Measurements from ENCODE around the gene PCDH19. TPM values are rescaled to one million over a fixed set of nuclear protein-coding genes. Genes with fewer than 3 reads are reported as not detected.

PCDH19 gene
- total and polyA plus RNA-seq, 2 of the 13 experiments (the other 11 are each of a cell fraction or from before 2014, with no cell fraction given): 0.02 to 0.09 TPM

GRCh38 chrX:100417681-100418080 is 7.6 kb upstream of the PCDH19 start (continued):
- TF ChIP-seq CREB3 (CRISPR knock-in tag; IDR thresholded peaks at IDR 0.05): no peak

- no TSS peak for BruUV-seq (replicated peaks)
- TF ChIP-seq CTCF (CRISPR knock-in tag; IDR thresholded peaks at IDR 0.05) (peak; percentile 53), ZNF431 (CRISPR knock-in tag; IDR thresholded peaks at IDR 0.05; ENCODE audit: borderline replicate concordance, low read depth) (no peak), STAG1 (CRISPR knock-in tag; IDR thresholded peaks at IDR 0.05) (peak; percentile 47; the same call in 1 of the 2 replicates)
- ChIA-PET CTCF (ENCODE audit: low intra/inter-chr PET ratio, low total read pairs) (interaction anchor here (0.6 kb wide), 1 partner anchor 9 kb away, joined by 3 read pairs; no protein-coding TSS in a partner anchor), POLR2A (no interaction called here)
- intact Hi-C loops (cut with micrococcal nuclease; ENCODE audit: unreplicated experiment): loop anchor here (1.0 to 5.0 kb wide), 2 partner anchors 45 to 1111 kb away; no protein-coding TSS in a partner anchor
- H3K9me3 ChIP-seq (ENCODE audit: low read length): no peaks in the 10 kb centered on the region
- H3K4me2 ChIP-seq (ENCODE audit: low read depth, low read length): no peak overlapping the region
- H4K20me1 ChIP-seq (ENCODE audit: insufficient read depth, low read length): no peaks in the 10 kb centered on the region
- H3K79me2 ChIP-seq (ENCODE audit: insufficient read depth, low read length): no peaks in the 10 kb centered on the region
- FAIRE-seq (peak; percentile 34), ATAC-seq (peak; percentile 74), DNase-seq (ENCODE audit: low spot score) (peak; percentile 33)
- no peaks in the 10 kb centered on the region for H3K27me3 ChIP-seq (ENCODE audit: control insufficient read depth in 1 of 2, insufficient read depth in 2 of 2, low read length in 2 of 2)
- 0% methylated on average over 5 of the region's 5 CpGs for WGBS (ENCODE audit: low lambda C conversion rate)
- H3K4me3 ChIP-seq (replicated peaks in 1 of 3; ENCODE audit: insufficient read depth in 1 of 3, low read depth in 2 of 3, low read length in 3 of 3): no peak overlapping the region
- in situ Hi-C loops (cut with HindIII; ENCODE audit: extremely low pct_ligation_motif_present, low pct_unique_long_range_greater_than_20kb): no loop called here
- no peaks in the 10 kb centered on the region for H3K4me1 ChIP-seq (ENCODE audit: insufficient read depth, low read length)
- H3K27ac ChIP-seq (ENCODE audit: extremely low read length, insufficient read depth, low read length): no peak overlapping the region
- no peaks in the 10 kb centered on the region for H3K36me3 ChIP-seq (replicated peaks in 1 of 2; ENCODE audit: control insufficient read depth in 1 of 2, insufficient read depth in 2 of 2, low read length in 2 of 2)
- no peak overlapping the region for H3K9ac ChIP-seq (ENCODE audit: insufficient read depth, low read depth, low read length)
- no peak overlapping the region for H2AFZ ChIP-seq (ENCODE audit: low read length)
Measured at GRCh38 chrX:100413229-100413628, 3.2 kb upstream of the PCDH19 start.
